Measurements from ENCODE around the gene SGCB.
"Not testable (repeated sequence)": the region's sequence is repeated elsewhere in the genome, so short reads cannot be mapped to it uniquely, and the experiment has no call there.

Gene SGCB, protein sequence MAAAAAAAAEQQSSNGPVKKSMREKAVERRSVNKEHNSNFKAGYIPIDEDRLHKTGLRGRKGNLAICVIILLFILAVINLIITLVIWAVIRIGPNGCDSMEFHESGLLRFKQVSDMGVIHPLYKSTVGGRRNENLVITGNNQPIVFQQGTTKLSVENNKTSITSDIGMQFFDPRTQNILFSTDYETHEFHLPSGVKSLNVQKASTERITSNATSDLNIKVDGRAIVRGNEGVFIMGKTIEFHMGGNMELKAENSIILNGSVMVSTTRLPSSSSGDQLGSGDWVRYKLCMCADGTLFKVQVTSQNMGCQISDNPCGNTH

DNA sequence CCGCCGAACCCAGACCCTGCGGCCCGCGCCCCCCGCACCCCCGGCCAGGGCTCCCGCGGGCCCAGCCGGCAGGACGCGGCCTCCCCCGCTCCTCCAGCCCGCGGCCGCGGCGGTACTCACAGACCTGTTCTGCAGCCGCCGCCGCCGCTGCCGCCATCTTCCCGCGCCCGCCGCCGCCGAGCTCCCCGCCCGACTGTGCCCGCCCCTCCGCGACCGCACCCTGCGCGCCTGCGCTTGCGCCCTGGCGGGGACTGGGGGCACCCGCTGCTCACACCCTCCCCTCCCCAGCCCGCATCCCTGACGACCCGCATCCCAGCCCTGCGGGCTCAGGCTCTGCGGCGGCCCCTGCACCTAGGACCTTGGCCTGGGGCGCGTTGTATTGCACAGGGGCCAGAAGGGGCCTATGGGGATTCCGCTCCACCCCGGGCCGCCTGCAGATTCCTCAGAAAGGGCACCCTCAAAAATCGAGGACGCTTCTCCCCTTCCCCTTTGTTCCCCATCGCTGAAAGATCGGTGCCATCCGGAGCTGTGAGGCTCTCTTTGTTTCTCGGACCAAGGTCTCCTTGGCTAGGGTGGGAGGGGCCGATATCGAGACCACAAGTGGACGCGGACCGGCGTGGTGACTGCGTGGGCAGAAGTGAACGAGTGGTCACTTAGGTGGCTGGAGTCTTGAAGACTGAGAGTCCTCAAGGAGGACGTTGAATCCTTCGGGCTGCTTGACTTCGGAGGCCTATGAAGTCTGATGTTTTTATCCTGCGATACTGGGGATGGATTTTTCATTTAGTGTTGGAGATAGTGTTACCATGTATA lies at the start of gene SGCB:
Gene SGCB (minus strand): TSS at position 197 of the 810 bp plus-strand sequence. CDS start 40 bp downstream, at position 157.
- peak; percentile 56 for DNase-seq

DNA sequence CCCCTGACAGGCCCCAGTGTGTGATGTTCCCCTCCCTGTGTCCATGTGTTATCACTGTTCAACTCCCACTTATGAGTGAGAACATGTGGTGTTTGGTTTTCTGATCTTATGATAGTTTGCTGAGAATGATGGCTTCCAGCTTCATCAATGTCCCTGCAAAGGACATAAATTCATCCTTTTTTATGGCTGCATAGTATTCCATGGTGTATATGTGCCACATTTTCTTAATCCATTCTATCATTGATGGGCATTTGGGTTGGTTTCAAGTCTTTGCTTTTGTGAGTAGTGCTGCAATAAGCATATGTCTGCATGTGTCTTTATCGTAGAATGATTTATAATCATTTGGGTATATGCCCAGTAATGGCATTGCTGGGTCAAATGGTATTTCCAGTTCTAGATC lies 48.3 kb upstream of the SGCB start:
- DNase-seq: not testable (repeated sequence)

DNA sequence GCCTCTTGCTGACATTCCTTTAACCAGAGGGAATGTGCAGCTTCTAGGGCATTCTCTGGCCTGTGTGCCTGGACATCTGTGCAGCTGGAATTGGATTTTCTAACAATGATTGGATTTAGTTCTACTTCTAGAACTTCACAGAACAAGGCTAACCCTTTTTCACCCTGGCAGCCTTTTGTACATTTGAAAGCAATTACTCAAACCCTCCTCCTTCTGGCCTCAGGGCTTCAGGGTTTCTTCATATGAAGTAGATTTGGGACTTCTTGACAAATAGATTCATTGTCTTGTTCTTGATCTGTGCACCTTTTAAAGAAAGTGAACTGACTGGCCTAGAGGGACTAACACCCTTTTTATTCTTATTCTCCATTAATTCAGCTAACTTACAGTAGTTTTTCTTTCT lies 43.1 kb upstream of the SGCB start:
- DNase-seq: no peak

DNA sequence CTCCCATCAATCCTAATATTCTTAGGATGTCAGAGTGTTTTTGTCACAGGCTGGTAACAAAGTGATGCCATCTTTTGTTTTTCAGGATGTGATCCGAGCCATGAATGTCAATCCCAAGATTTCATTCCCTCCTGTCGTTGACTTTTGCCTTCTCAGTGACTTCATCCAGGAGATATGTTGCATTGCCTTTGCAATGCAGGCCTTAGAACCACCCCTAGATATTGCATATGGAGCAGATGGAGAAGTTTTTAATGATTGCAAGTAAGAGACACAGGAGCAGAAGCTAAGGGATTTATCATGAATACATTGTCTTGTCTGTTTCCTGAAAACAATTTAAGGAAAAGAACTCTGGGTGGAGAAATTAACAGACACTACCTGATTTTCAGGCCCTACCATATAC lies 41.6 kb upstream of the SGCB start:
- no peak for DNase-seq

DNA sequence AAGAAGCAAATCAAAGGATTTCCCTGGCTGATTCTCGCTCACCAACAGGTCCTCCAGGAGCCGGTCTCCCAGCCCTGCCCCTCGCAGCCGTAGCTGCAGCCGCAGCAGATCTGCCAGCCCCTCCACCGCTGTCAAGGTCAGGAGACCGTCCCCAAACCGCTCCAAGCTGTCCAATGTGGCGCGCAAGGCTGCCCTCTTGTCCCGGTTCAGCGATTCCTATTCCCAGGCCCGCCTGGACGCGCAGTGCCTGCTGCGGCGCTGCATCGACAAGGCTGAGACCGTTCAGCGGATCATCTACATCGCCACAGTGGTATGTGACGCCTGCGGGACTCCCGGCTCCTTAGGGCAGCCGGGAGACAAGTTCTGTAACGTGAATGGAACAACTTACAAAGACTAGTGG lies 38.6 kb upstream of the SGCB start:
- no peak for DNase-seq

DNA sequence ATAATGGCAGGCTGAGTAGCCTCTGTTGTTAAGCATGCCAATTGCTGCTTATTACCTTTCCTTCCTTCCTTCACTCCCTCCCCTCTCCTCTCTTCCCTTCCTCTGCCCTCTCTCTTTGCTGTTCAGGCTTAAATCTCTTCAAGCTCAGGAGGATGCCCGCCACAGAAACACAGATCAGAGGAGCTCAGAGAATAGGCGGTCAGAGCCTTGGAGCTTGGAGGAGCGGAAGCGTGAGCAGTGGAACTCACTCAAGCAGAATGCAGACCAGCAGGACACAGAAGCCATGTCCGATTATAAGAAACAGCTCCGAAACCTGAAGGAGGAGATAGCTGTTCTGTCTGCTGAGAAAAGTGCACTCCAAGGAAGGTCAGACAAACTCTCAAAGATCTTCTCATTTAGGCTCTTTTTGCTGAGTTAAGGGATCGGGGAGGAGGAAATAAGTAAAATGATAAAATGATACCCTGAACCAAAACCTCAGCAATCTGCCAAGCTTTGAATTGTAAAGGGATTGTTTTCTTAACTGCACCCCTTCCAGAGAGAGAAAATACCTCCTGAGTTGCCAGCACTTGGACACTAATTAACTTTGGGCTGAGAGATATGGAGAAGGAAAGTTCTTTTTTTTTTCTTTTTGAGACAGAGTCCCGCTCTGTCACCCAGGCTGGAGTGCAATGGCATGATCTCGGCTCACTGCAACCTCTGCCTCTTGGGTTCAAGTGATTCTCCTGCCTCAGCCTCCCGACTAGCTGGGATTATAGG lies 33.9 kb upstream of the SGCB start:
- no peak for DNase-seq

DNA sequence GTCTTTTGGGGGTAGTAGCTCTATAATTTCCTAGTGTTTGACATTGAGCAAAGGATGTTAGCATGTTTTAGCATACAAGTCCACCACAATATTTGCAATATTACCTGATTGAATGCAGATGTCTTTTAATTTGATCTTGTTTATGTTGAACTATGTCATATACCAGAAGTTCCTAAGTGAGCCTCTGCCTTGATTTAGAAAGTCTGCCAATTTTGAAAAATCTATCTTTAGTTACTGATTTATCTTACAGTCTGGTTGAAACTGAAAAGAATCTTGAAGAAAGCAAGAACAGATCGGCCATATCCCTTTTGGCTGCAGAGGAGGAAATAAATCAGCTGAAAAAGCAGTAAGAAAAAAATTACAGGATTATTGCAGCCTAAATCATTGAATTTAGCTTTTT lies 31.5 kb upstream of the SGCB start:
- DNase-seq: no peak

DNA sequence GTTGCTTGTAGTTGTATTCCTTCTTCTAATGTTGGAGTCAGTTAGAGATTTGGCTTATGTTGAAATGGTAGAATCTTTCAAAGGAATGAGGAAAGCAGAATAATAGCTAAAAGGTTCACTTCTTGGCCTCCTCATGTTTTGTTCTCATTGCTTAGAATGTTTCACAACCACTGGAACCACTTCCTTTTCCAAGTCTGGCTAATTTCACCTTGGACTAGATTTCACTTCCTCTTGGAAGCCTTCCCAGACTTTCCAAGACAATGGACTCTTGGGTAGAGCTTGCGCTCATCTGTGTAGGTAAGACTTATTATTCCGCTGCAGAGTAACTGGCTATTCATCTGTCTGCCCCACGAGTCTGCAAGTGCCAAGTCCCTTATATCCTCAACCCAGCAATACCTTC lies 21.3 kb upstream of the SGCB start:
- peak; percentile 3 for DNase-seq

DNA sequence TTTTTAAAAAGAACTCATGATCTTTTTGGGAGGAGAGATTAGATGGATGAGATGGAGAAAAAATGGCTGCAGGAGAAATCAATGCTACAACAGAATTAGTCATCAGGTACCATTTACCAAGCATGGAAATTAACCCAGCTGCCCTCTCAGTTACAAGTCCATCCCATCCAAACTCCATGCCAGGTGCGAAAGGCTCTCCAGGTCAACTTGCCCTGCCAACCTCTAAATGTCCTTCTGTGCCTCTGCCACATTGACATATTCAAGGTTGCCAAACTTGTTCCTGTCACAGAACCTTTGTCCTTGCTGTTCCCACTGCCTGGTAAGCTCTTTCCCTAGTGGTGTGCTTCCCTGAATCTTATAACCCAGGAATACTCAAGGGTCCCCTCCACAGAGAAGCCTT lies 20.2 kb upstream of the SGCB start:
- DNase-seq: no peak

DNA sequence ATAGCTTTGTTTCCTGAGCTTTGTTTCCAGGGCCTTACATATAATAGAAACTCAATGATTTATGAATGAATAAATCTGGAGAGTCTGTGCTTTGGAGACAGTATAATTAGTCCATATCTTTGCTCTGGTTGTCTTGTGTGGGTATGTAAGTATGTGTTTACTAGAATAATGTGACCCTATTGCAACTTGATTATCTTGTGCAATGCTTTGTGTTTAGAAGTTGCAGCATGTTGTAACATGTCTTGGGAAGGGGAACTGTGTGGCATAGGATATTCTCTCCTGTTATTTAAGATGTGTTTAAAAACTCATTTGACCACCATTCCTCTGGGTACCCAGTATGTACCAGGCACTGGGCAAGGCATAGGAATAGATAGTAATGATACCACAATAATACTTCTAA lies 19.1 kb upstream of the SGCB start:
- no peak for DNase-seq

DNA sequence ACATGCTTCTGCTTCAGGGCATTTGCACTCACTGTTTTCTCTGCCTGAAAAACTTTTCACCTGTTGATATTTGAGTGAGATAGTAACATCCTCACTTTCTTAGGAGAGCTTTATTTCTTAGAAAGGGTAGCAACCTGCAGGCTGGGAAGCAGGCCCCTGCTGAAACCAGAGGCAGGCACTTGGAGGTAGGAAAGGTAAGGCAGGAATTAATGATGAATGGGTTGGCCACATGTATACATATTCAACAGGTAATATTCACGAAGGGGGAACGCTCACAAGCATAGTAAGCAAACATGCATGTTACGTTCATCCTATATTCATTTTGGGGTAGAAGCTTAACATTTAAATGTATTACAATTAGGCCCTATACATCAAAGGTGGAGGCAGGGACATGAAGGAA lies 16.2 kb upstream of the SGCB start:
- no peak for DNase-seq

DNA sequence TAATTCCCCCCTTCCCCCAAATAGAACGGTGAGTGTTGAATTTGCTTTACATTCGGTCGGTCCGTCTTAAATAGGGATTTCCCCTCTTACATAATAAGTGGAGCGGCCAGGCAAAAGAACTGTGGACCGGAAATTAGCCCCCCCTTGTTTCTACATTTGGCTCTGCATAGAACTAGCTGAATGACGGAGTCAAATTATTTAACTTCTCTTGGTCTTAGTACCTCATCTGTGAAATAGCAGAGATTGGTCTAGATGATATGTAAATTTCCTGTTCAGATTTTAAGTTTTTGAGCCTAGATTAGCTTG lies 14.3 kb upstream of the SGCB start:
- DNase-seq: no peak

DNA sequence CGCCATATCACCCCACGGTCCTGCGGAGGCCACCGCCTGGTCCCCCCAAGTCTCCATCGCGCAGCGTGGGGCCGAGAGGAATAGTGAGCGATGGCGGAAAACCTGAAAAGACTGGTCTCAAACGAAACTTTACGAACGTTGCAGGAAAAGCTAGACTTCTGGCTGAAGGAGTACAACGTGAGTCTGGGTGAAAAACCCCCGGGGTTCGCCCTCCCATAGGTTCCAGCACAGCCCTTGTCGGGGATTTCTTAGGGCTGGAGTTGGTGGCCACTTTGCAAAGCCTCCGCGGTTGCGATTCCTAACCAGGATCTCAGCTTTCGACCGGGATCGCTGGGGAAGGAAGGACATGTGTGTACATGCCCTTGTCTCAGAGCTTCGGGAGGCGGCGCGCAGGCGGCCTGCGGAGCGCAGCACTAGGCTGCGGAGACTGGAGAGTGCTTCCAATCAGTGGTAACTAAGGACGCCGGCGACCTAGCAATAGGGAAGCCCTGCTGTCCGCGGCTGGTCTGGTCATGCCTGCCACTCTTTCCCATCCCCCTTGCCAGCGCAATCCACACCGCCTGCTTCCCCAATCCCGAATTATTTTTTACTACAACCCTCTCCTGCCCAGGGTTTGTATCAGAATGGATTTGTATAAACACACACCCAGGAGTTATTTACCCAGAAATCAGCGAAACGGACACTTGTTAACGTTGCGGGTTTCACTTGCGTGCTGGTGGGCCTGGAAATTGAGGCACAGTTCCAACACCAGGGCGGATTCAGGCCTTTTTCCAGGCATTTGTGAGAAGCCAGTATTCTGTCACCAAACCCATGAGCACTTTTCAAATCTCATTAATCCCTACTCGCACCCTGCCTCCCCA lies 13.7 kb upstream of the SGCB start:
- DNase-seq: peak; percentile 88

DNA sequence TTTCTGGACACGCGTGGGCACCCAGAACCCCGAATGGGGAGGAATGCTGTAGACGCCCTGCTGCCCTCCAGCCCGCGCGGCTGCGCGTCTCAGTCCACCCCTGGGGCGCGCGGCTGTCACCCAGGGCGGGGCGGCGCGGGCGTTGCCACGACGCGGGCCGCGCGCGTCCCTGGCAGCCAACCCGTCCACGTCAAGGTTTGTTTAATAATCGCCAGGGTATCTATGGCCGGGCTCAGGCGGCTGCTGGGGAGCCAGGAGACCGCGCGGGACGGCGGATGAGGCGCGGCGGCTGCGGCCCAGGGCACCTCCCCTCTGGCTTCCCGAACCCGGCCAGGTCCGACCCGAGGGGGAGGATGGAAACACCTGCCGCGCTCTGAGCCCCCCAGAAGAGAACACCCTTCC lies 13.1 kb upstream of the SGCB start, which contains the start of gene SPATA18:
Gene SPATA18 (plus strand): TSS at position 92 of the 402 bp plus-strand sequence. CDS start 401 bp downstream, outside the sequence.
- DNase-seq: peak; percentile 54

DNA sequence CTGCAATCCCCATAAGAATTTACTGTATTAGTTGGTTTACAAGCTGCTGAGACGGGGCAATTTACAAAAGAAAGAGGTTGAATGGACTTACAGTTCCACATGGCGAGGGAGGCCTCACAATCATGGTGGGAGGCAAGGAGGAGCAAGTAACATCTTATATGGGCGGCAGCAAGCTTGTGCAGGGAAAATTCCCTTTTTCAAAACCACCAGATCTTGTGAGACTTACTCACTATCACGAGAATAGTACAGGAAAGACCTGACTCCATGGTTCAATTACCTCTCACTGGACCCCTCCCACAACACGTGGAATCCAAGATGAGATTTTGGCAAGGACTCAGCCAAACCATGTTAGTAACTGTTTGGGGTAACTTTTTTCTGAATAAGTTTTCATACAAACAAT lies 11.2 kb upstream of the SGCB start:
- no peak for DNase-seq

DNA sequence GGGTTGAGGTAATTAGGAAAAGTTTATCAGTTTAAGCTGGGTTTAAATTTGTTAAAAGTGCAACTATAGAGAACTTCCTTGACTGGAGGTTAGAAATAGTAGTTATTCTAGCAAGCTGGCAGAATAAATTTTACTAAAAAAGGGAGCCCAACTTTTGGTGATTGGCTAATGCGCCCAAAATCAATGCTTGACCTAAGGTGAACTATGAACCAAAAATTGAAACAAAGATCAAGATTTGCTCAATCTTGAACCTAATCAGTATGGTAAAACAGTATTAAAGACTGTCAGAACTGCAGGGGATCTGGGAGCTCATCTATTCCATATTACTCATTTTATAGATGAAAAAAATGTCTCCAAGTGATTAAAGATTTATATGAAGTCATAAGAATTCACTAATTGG lies 6.9 kb upstream of the SGCB start:
- no peak for DNase-seq

DNA sequence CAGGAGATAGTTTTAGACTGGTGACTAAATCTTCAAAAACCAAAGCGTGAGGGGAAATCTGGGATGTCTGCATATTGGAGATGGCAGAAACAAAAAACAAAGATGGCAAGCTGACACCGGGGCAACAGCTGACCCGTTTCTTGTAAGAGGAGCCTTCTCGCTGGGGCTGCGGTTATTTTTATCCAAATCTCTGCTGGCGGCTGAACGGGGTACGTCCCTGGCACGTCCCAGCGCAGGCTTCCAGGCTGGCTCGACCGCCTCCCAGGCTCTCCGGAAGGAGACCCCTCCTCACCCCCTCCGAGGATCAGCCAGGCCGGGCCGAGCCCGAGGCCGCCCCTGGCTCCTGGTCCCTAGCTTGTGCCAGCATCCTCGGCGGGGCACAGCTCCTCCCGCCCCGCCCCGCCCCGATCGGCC lies 403 bp downstream of the SGCB start:
- peak; percentile 56 for DNase-seq

DNA sequence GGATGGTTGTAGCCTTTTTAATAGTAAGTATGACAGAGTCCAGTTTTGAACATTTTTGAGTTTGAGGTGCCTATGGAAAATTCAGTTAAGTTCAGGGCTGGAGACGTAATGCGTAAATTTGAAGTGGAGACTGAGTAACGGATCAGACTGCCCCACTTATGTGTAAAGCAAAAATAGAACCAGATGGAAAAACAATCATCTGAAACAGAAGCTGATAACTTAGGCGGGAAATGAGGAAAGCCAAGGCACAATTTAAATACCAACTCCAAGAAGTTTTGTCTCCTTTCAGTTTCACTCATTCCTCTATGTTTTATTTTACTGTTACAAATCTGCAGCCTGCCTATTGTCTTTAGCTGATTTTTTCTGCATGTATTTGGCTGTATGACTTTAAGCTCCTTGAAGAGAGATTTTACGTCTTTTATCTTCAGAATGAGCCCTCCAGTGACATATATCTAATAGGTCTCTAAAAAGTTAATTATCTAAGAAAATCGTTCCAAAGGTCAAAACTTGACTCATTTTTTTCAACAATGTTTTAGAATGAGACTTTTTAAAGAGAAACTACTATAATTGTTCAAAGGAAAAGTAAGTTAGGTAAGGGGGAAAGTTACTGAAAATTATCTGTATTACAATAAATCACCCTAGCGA lies 1.1 kb downstream of the SGCB start:
- DNase-seq: no peak

DNA sequence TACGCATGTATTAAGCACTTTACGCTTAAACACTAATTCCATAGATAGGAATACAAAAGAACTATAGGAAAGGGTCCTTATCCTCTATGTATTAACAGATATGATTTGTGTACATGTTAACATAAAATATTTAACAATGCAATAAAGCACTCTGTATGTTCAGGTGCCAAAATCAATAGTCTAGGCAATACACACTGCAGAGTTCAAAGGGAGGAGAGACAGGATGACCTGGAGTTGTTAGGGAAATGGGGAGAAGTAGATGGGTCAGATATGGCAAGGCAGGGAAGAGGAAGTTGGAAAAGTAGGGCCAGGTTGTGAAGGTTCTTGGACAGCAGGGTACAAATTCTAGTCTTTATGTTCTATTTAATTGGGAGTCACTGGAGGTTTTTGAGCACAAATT lies 2.9 kb downstream of the SGCB start:
- DNase-seq: no peak

DNA sequence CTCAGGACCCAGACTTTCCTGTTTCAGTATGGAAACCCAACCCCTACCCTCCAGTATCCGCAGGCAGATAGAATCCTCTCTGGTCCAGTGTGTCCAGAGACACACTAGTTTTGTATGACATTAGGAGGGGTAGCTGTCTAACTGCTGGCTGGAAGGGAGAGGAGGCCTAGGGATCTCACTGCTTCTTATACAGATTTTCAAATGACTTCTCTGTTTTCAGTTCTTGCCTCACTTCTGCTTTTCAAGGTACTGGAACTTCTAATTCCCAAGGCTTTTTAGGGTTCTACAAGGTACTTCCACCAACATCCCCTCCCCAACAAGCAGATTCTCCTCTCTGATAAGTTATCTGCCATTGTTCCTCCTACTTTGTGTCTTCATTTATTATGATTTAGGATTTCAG lies 6.1 kb downstream of the SGCB start:
- no peak for DNase-seq

DNA sequence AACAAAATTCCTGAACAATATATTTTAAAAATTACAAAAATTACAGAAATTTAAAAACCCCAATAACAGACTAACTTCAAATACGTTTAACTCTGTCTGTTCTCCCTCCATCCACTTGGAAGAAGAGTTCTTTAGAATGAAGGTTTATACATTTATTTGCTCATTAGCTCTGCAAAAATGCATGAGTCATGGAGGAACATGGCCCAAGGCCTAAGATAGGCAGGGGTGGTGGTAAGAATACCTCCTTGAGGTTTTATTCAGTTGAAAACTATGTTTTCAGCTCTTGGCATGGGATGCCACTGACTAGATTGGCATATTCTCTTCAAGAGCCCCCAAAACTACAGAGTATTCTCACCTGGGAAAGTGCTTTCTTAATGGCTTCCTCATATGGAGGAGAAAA lies 9.1 kb downstream of the SGCB start:
- no peak for DNase-seq

DNA sequence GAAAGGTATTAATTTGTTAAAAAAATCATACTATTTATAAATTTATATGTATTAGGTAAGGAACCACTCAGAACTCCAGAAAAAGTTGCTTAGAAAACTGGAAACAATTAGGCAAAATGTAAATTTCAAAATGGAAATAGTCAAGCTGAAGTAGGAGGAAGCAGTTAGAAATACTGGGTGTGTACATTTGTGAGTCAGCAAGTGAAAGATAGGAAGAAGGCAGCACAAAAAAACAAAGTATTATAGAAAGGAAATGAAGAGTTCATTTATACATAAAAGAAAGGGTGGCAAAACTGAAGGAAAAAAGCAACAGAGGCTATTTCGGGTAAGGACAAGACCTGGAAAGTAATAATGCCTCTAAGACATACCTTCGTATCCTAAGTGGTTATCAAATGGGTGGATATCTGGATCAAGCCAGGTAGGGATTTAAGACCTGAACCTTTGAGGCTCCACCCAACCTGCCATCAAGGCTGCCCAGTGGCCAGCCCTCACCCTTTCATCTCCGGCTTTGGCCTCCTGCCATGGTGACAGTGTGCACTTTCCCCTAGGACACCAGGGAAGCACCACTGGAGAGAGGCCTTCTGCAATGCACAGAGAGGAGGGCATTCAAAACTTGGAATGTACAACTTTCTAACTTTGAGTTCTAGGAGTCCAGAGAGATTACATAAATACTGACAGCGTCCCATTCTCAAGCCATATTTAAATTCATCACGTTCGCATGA lies 18.0 kb downstream of the SGCB start, which contains the start of gene LRRC66:
Gene LRRC66 (minus strand): TSS at position 428 of the 722 bp plus-strand sequence. CDS start 2,750 bp downstream, outside the sequence.
- DNase-seq: peak; percentile 46

Measured in DMS53 (cell line).